ENCODE data around the gene C14orf93. TPM values are rescaled to one million over a fixed set of nuclear protein-coding genes. Genes with fewer than 3 reads are reported as not detected.

C14orf93 gene
- total RNA-seq, 1 experiment from 2014 or later = 8.2 TPM

DNA sequence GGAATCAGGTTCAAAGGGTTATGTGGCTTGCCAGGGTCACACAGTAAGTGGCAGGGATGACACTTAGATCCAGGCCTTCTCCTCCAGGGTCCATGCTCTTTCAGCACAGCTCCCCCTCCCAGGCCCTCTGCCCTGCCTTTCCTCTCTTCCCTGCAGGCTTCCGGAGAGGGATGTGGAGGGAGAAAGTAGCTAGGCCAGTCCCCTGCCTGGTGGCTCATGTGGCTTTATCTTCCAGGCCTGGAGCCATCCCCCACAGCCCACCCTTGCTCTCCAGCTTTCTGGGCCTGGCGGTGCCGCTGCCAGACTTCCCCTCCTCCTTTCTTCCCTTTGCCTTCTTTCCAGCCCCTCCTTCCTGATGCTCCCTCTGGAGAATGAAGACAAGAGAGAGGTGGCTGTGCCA, 33.8 kb upstream of the C14orf93 start:
- no peaks in the 10 kb centered on the region for H3K9me3 Mint-ChIP-seq
- H3K27ac Mint-ChIP-seq = peak overlapping the region in 2 of 3 experiments; percentile 41 to 85; a peak in 5 of 7 replicates
- no peak overlapping the region for H2AFZ ChIP-seq (ENCODE audit: low read length)
- H4K91ac ChIP-seq (ENCODE audit: insufficient read length, low read depth, low read length) = no peak overlapping the region
- no peaks in the 10 kb centered on the region for H4K20me1 ChIP-seq (ENCODE audit: control insufficient read depth, insufficient read depth, insufficient read length)
- TF ChIP-seq, protein P1, sequence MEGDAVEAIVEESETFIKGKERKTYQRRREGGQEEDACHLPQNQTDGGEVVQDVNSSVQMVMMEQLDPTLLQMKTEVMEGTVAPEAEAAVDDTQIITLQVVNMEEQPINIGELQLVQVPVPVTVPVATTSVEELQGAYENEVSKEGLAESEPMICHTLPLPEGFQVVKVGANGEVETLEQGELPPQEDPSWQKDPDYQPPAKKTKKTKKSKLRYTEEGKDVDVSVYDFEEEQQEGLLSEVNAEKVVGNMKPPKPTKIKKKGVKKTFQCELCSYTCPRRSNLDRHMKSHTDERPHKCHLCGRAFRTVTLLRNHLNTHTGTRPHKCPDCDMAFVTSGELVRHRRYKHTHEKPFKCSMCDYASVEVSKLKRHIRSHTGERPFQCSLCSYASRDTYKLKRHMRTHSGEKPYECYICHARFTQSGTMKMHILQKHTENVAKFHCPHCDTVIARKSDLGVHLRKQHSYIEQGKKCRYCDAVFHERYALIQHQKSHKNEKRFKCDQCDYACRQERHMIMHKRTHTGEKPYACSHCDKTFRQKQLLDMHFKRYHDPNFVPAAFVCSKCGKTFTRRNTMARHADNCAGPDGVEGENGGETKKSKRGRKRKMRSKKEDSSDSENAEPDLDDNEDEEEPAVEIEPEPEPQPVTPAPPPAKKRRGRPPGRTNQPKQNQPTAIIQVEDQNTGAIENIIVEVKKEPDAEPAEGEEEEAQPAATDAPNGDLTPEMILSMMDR (conservative IDR thresholded peaks at IDR 0.05) = no peak
- peaks cover 1% of the 10 kb centered on the region; the same call in 1 of the 2 replicates for H3K27me3 Mint-ChIP-seq (ENCODE audit: low read depth)
- H3K23ac ChIP-seq (ENCODE audit: insufficient read length, low read depth, low read length) = no peak overlapping the region
- no peak overlapping the region for H2BK15ac ChIP-seq (ENCODE audit: low read depth, low read length)
- WGBS (ENCODE audit: extremely low coverage, insufficient read length, low lambda C conversion rate) = no CpG with 5 or more reads among the region's 3 CpGs
- no peaks in the 10 kb centered on the region for H3K9me3 ChIP-seq (ENCODE audit: control insufficient read depth, low read depth, low read length)
- H3K36me3 Mint-ChIP-seq (ENCODE audit: insufficient read depth in 1 of 3, low read depth in 3 of 3) = peaks cover 6 to 11% (median 9%) of the 10 kb centered on the region in 3 experiments
- H3K4me2 ChIP-seq (ENCODE audit: insufficient read depth, insufficient read length, low read length) = no peak overlapping the region
- H3K79me2 ChIP-seq (ENCODE audit: insufficient read depth, low read length) = no peaks in the 10 kb centered on the region
- no peak overlapping the region for H4K8ac ChIP-seq (replicated peaks; ENCODE audit: insufficient read length, low read depth, low read length)
- no peak overlapping the region for H3K27ac ChIP-seq (ENCODE audit: insufficient read length, low read depth, low read length)
- no peak overlapping the region for H4K5ac ChIP-seq (ENCODE audit: insufficient read length, low read depth, low read length)
- H3K9ac ChIP-seq (ENCODE audit: extremely low read depth, insufficient read length, low read length) = no peak overlapping the region
- no peaks in the 10 kb centered on the region for H3K79me1 ChIP-seq (ENCODE audit: insufficient read depth, low read depth, low read length, poor library complexity, severe bottlenecking)
- H2AK5ac ChIP-seq (ENCODE audit: insufficient read length, low read length) = no peak overlapping the region
- no peaks in the 10 kb centered on the region for H3K23me2 ChIP-seq (ENCODE audit: insufficient read length, low read depth, low read length, poor library complexity, severe bottlenecking)
- H2BK5ac ChIP-seq (ENCODE audit: insufficient read length, low read length) = no peak overlapping the region
- H3K4me1 ChIP-seq (ENCODE audit: insufficient read depth, low read length) = no peaks in the 10 kb centered on the region
- no peak overlapping the region for H3T11ph ChIP-seq (ENCODE audit: low read length)
- H3K27me3 ChIP-seq (ENCODE audit: insufficient read depth, low read length) = no peaks in the 10 kb centered on the region
- H3K4me3 Mint-ChIP-seq = no peak overlapping the region
- no peak overlapping the region; the same call in 1 of the 2 replicates for H3K14ac ChIP-seq (ENCODE audit: insufficient read depth, low read length)
- H3K18ac ChIP-seq (ENCODE audit: insufficient read length, low read depth, low read length) = no peak overlapping the region
- H3K4me1 Mint-ChIP-seq = peaks cover 6 to 15% of the 10 kb centered on the region in 2 experiments
- no peak overlapping the region for H2BK12ac ChIP-seq (ENCODE audit: insufficient read length, low read depth, low read length)
- no peak overlapping the region for H3K56ac ChIP-seq (ENCODE audit: insufficient read length, low read depth, low read length)
- no peak overlapping the region for H2BK20ac ChIP-seq (ENCODE audit: low read depth, low read length, poor library complexity, severe bottlenecking)
- no peak for DNase-seq
- H3K4ac ChIP-seq (ENCODE audit: low read depth, low read length) = no peak overlapping the region
- H2BK120ac ChIP-seq (ENCODE audit: low read depth, low read length, poor library complexity, severe bottlenecking) = no peak overlapping the region

All from H9 (cell line).